Measurements from ENCODE around the gene MOGAT1.
"Not testable (repeated sequence)": the region's sequence is repeated elsewhere in the genome, so short reads cannot be mapped to it uniquely, and the experiment has no call there.

Gene MOGAT1

DNA sequence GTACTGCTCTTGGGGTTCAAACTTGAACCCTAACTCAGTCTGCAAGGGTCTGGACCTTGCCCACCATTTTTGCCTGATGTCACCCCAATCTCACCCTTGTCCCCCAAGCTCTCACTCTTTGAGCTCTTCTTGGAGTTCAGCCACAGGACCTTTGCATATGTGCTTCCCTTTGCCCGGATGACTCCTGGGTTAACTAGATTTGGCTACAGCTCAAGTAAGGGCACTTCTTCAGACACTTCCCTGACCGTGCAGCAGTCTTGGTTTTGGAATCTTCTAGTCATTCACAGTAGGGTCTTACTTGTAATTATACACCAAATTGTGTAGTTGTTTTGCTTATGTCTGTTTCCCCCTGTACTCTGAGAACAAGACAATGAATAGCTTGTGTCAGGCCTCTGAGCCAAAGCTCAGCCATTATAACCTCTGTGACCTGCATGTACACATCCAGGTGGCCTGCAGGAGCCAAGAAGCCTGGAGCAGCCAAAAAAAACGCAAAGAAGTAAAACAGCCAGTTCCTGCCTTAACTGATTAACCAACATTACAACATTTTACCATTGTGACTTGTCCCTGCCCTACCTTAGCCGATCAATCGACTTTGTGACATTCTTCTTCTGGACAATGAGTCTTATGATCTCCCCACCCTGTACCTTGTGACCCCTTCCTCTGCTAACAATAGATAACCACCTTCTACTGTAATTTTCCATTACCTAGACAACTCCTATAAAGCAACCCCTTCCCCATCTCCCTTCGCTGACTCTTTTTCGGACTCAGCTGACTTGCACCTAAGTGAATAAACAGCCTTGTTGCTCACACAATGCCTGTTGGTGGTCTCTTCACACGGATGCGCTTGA is 1.0 kb upstream of the MOGAT1 start:
- no peak for DNase-seq

DNA sequence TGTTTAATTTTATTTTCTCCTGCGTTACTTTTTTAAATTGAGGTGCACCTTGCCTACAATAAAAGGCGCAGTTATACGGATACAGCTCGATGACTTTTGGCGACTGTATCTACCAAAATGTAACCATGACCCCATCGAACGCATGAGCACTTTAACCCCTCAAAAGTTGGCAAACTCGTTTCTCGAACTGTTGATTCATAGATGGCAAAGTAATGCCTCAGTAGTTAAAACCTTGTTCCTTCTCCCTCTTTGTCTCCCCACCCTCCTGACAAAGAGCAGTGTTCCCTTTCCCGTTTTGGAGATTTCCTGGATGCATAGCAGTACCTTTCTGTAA is 577 bp downstream of the MOGAT1 start:
- DNase-seq, result no peak

GRCh38 chr2:222673273-222673672 is 1.8 kb downstream of the MOGAT1 start:
- no peak for DNase-seq

DNA sequence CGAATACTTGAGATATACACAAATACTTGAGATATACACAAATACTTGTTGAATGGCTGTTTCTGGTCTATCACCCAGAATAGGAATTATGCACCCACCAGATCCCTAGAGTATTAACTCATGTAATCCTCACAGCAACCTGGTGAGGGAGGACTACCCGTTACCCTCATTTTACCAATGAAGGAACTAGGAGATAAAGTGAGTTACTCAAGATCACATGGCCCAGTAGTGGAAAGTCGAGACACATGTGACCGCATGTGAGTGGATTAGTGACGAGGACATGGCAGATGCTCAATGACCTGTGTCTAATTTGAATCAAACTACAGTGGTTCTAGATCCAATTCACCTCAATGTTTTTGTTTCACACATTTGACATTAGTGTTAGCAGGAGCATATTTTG is 2.4 kb downstream of the MOGAT1 start:
- no peak for DNase-seq

GRCh38 chr2:222677981-222678380 is 6.5 kb downstream of the MOGAT1 start:
- no peak for DNase-seq

DNA sequence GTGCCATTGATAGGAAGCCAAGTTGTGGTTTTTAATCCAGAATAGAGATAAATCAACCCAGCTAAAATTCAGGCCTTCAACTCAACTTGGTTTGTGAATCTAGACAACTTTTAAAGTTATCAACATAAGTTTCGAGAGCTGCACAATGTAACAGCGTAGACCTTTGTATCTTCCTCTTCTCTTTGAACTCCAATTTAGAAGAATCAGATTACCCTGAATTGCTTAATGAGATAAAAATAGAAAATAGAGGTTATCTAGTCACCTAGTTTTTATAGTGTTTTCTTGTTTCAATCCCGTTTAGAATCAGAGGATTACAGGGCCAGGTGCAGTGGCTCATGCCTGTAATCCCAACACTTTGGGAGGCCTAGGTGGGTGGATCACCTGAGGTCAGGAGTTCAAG is 12.3 kb downstream of the MOGAT1 start:
- no peak for DNase-seq

DNA sequence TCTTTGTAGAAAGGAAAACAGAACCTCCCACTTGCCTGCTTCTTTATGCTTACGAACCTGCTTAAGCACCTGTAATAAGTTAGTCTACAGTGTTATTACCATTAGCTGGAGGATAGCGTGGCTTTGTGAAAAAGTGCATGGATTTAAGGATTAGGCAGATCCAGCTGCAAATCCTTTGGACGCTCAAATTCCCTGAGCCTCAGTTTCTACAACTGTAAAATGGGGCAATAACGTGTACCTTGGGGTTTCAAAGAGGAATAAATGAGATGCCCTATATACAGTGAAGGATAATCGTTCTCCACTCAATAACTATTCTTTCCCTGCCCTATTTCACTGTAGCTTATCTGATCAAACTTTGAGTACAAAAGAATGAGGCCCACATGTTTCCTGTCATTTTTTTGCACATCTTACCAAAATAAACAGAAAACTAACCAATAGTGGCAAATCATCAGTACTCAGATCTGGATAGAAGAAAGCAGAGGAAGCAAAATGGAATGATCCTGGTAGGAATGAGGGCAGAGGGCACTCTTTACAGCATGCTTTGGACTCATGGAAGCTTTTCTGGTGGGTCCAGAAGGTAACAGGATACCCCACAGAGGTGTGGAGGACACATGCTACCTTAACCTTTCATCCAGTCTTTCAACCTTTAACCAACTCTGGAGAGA is 14.8 kb downstream of the MOGAT1 start:
- DNase-seq, result no peak

GRCh38 chr2:222688917-222689316 is 17.5 kb downstream of the MOGAT1 start:
- DNase-seq, result no peak

DNA sequence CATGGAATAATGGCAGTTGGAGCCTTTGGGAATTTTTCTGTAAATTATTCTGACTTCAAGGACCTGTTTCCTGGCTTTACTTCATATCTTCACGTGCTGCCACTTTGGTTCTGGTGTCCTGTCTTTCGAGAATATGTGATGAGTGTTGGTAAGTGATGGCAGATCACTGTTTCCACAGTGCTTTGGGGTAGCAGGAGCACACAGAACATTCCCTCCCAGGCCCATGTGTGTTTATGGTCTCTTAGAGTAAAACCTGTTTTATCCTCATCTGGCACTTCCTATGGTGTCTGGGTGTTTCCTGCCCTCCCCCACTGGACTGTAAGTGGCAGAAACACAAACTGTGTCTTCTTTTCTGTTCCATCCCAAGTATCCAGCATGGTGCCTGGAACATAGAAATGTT is 17.9 kb downstream of the MOGAT1 start:
- no peak for DNase-seq

- peak; percentile 63 to 72 for DNase-seq
These were observed 19.2 kb downstream of the MOGAT1 start for GRCh38 chr2:222690564-222691200.

DNA sequence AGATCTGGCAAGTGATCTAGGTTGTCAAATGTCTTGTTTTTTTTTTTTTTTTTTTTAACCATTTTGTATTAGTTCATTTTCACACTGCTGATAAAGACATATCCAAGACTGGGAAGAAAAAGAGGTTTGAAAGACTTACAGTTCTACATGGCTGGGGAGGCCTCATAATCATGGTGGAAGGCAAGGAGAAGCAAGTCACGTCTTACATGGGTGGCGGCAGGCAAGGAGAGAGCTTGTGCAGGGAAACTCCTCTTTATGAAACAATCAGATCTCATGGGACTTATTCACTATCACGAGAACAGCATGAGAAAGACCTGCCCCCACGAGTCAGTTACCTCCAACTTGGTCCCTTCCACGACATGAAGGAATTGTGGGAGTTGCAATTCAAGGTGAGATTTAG is 22.0 kb downstream of the MOGAT1 start:
- DNase-seq, result not testable (repeated sequence)

- DNase-seq, result peak; percentile 3 to 6
These were observed 22.4 kb downstream of the MOGAT1 start for GRCh38 chr2:222693837-222694236.

DNA sequence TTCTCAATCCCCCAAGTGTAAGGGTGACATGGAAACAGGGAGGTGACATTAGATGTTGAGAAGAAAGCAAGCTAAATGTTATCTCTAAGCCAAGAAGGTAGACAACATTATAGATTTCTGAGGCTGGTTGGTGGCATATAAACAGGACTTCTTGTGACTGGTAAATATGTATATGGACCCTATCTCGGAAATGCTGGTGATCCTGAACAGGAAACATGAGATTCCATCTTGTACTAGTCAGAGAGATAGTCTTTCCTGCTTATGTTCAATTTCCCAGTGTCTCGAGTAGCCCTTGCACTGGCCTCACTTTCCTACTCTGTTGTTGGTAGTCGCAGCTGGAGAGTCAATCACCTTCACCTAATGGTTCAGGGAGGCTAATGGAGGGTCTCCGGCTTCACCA is 26.8 kb downstream of the MOGAT1 start:
- no peak for DNase-seq

- DNase-seq, result no peak
These were observed 29.8 kb downstream of the MOGAT1 start for GRCh38 chr2:222701233-222701632.

DNA sequence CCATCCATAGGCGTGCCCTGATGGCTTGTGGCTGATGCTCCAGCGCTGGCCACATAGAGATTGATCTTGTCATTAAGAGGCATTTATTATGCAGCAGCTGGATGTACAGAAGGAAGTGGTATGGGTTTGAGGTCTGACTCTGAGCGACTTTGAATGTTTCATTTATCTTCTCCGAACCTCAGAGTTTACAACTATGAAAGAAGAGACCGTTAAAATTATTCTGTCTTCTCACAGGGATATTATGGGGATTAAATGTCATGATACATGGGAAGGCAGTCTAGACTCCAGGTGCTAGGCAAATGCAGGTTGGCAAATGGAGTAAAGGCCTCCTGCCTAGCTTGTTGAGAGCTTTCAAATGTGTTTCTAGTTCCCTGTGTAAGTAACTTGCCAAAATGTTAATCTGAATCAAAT is 30.3 kb downstream of the MOGAT1 start:
- DNase-seq, result no peak

DNA sequence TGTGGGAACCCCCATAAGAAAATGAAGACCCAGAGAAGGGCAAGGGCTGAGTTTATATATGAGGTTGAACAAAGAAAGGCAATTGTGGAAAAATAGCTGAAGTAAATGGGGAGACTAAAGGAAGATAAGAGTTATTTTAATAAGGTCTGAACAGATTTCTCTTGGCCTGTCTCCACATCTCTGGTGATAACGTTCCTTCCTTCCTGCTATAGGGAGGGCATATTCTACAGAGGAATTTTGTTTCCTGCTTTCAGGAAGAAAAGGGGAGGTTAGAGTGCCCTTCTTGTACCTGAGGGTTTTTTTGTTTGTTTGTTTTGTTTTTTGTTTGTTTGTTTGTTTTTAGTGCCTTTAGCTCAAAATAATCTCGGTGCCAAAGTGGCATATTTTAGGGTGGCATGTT is 31.6 kb downstream of the MOGAT1 start:
- DNase-seq, result no peak

GRCh38 chr2:222703886-222704285 is 32.4 kb downstream of the MOGAT1 start:
- no peak for DNase-seq

DNA sequence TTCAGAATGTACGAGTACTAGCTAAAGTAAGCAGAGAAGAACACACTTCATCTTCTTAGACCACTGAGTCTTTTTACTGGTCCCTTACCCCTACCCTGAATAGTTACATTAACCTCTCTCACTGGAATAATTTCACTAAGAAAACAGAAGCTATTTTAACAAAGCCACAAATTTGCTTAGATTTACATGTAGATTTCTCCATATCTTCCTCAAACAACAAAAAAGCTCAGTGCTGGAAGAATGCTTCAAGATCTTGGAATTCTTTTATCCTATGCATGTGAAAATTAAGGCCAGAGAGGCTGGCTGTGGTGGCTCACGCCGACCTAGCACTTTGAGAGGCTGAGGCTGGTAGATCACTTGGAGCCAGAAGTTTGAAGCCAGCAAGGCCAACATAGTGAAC is 35.2 kb downstream of the MOGAT1 start:
- DNase-seq, result no peak

DNA sequence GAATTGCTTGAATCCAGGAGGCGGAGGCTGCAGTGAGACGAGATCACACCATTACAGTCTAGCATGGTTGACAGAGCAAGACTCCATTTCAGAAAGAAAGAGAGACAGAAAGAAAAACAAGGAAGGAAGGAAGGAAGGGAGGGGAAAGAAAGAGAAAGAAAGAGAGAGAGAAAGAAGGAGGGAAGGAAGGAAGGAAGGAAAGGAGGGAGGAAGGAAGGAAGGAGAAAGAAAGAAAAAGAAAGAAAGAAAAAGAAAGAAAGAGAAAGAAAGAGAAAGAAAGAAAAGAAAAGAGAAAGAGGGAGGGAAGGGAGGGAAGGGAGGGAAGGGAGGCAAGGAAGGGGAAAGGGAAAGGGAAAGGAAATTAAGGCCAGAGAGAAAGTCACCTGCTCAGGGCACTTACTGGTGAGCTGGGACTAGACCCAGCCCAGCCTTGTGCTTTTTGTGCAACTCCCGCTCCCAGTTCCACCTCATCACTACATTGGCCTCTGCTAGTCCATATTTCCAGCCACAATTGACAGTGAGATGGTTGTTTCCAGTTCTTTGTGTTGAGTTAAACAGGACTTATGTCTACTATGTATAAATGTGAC is 35.7 kb downstream of the MOGAT1 start:
- DNase-seq, result no peak

DNA sequence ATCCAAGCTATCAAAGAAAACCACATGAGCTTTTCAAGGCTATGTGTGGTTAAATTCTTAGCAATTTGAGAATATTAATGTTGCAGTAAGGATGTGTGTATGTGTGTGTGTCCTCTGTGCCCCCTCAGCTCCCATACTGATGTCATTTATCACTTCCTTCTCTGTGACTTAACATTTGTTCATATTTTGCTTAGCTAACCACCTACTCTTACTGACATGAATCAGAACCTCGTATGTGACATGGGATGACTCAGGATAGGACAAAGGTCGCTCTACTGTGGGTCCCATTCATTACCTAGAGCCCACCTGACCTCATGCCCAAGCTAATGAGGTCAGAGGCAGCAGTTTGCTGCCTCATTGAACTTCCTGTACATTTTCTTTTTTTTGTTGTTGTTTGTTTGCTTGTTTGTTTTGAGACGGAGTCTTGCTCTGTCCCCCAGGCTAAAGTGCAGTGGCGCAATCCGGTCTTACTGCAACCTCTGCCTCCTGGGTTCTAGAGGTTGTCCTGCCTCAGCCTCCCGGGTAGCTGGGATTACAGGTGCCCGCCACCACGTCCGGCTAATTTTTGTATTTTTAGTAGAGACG is 36.3 kb downstream of the MOGAT1 start:
- no peak for DNase-seq

DNA sequence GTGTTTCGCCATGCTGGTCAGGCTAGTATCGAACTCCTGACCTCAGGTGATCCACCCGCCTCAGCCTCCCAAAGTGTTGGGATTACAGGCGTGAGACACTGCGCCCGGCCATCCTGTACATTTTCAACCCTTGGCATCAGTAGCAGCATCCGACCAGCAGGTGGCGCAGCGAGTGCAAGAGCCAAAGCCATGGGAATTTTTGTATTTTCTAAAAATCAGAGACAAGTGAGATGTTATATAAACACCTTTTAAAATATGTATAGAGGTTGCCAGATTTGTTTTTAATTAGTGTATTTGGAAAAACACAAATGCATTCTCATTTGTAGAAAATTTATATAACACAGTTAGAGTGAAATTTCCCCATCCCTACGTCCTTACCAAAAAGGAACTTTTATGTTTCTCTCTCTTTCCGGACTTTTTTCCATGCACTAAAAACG is 36.8 kb downstream of the MOGAT1 start:
- DNase-seq, result peak; percentile 52 to 54

- peak; percentile 94 to 96 for DNase-seq
These were observed 37.9 kb downstream of the MOGAT1 start for GRCh38 chr2:222709191-222709891.

DNA sequence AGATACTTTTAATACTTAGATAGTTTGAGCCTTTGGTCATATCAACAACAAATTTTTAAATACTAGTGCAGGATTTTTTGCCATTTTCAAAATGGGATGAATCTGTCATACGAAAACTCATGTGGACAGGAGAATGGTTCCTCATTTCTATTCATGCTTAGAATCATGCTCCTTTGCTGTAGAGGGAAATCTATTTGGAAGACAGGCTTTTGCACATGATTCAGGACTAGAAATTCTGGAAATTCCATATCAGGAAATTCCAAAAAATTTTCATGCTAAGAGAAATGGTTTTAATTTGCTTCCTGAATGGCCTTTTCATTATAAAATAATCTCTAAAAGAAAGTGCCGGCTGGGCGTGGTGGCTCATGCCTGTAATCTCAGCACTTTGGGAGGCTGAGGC is 39.3 kb downstream of the MOGAT1 start:
- no peak for DNase-seq

All from SHP77 (cell line).